HL-60 (cell line): Measurements from ENCODE around the gene DYSF.

Source experiments
- CTCF ChIP-seq: IDR thresholded peaks from one replicate; pipeline ENCODE4 v1.5.1; 2011; ENCODE audit warnings: low read length, control low read depth, inconsistent platforms; ENCODE audit not compliant: insufficient read depth
- POLR2AphosphoS5 ChIP-seq: IDR thresholded peaks from 2 replicates; pipeline ENCODE4 v1.6.1; 2012; ENCODE audit warnings: low read depth
- REST ChIP-seq: IDR thresholded peaks from 2 replicates; pipeline ENCODE4 v1.6.1; 2012; ENCODE audit warnings: low read depth; ENCODE audit not compliant: insufficient replicate concordance
- SPI1 ChIP-seq: IDR thresholded peaks from 2 replicates; pipeline ENCODE4 v1.6.1; 2012; ENCODE audit warnings: low read depth, mild to moderate bottlenecking, borderline replicate concordance

GRCh38 chr2:71566372-71566771 lies 113.0 kb downstream of the DYSF start:
- TF ChIP-seq CTCF (no peak), REST (no peak), SPI1 (no peak), POLR2AphosphoS5 (no peak)
